GM19452 (cell line): ENCODE data around the gene FSTL4.

Source experiments
- ATAC-seq: cut with Tn5 transposase; IDR thresholded peaks from one replicate; pipeline ENCODE4 v1.9.1; 2021; ENCODE audit not compliant: unreplicated experiment

FSTL4 gene

GRCh38 chr5:133611357-133612248 lies 738 bp downstream of the FSTL4 start:
- no peak for ATAC-seq

- ATAC-seq, result no peak
These were observed 1.6 kb downstream of the FSTL4 start for GRCh38 chr5:133610489-133611356.

- no peak for ATAC-seq
These were observed 4.9 kb downstream of the FSTL4 start for GRCh38 chr5:133607451-133607850.

GRCh38 chr5:133606835-133607234 lies 5.5 kb downstream of the FSTL4 start:
- no peak for ATAC-seq

- no peak for ATAC-seq
These were observed 7.0 kb downstream of the FSTL4 start for GRCh38 chr5:133605323-133605722.

- ATAC-seq, result no peak
These were observed 8.6 kb downstream of the FSTL4 start for GRCh38 chr5:133603711-133604110.

- ATAC-seq, result no peak
These were observed 9.4 kb downstream of the FSTL4 start for GRCh38 chr5:133602835-133603380.

GRCh38 chr5:133599600-133599999 lies 12.7 kb downstream of the FSTL4 start:
- ATAC-seq, result no peak

GRCh38 chr5:133599044-133599443 lies 13.3 kb downstream of the FSTL4 start:
- no peak for ATAC-seq

- ATAC-seq, result no peak
These were observed 16.3 kb downstream of the FSTL4 start for GRCh38 chr5:133596049-133596448.

GRCh38 chr5:133595465-133595864 lies 16.9 kb downstream of the FSTL4 start:
- no peak for ATAC-seq

- ATAC-seq, result no peak
These were observed 23.1 kb downstream of the FSTL4 start for GRCh38 chr5:133589286-133589685.

GRCh38 chr5:133582971-133583370 lies 29.4 kb downstream of the FSTL4 start:
- no peak for ATAC-seq

- ATAC-seq, result no peak
These were observed 30.4 kb downstream of the FSTL4 start for GRCh38 chr5:133581918-133582317.

GRCh38 chr5:133581348-133581747 lies 31.0 kb downstream of the FSTL4 start:
- no peak for ATAC-seq

GRCh38 chr5:133580618-133581017 lies 31.7 kb downstream of the FSTL4 start:
- ATAC-seq, result no peak

GRCh38 chr5:133579766-133580165 lies 32.6 kb downstream of the FSTL4 start:
- no peak for ATAC-seq

GRCh38 chr5:133569347-133569746 lies 43.0 kb downstream of the FSTL4 start:
- no peak for ATAC-seq

- no peak for ATAC-seq
These were observed 46.3 kb downstream of the FSTL4 start for GRCh38 chr5:133565993-133566392.

GRCh38 chr5:133564921-133565565 lies 47.3 kb downstream of the FSTL4 start:
- no peak for ATAC-seq

GRCh38 chr5:133562554-133562953 lies 49.8 kb downstream of the FSTL4 start:
- ATAC-seq, result no peak
